22Rv1 (cell line): ENCODE data around the gene TMEM43.
"Not testable (repeated sequence)": the region's sequence is repeated elsewhere in the genome, so short reads cannot be mapped to it uniquely, and the experiment has no call there.

Experiments
- ZFX ChIP-seq: fragments of 450-650 bp; IDR thresholded peaks from 2 replicates; pipeline ENCODE4 v1.6.1; 2017; ENCODE audit warnings: antibody characterized with exemption, borderline replicate concordance
- TF ChIP-seq, protein P1 (sequence below): fragments of 450-650 bp; IDR thresholded peaks from 2 replicates; pipeline ENCODE4 v1.5.1; 2017; ENCODE audit warnings: mild to moderate bottlenecking

DNA sequence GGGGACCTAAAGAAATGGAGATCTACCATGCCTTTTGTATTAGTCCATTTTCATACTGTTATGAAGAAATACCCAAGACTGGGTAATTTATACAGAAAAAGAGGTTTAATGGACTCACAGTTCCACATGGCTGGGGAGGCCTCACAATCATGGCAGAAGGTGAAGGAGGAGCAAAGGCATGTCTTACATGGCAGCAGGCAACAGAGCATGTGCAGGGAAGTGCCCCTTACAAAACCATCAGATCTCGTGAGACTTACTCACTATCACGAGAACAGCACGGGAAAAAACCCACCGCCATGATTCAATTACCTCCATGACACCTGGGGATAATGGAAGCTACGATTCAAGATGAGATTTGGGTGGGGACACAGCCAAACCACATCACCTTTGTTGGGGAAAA, 37.4 kb upstream of the TMEM43 start:
- TF ChIP-seq, protein P1, sequence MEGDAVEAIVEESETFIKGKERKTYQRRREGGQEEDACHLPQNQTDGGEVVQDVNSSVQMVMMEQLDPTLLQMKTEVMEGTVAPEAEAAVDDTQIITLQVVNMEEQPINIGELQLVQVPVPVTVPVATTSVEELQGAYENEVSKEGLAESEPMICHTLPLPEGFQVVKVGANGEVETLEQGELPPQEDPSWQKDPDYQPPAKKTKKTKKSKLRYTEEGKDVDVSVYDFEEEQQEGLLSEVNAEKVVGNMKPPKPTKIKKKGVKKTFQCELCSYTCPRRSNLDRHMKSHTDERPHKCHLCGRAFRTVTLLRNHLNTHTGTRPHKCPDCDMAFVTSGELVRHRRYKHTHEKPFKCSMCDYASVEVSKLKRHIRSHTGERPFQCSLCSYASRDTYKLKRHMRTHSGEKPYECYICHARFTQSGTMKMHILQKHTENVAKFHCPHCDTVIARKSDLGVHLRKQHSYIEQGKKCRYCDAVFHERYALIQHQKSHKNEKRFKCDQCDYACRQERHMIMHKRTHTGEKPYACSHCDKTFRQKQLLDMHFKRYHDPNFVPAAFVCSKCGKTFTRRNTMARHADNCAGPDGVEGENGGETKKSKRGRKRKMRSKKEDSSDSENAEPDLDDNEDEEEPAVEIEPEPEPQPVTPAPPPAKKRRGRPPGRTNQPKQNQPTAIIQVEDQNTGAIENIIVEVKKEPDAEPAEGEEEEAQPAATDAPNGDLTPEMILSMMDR, result not testable (repeated sequence)
- not testable (repeated sequence) for TF ChIP-seq ZFX
